Upper lobe of left lung (tissue), 4 donors: ENCODE measurements around the gene GID8.
A peak's percentile ranks its signal among the peaks of the same experiment; 100 is the strongest.

Experiments used
- POLR2A ChIP-seq, 4 donors: fragments of 450-650 bp; IDR thresholded peaks; one replicate each; pipeline ENCODE4 v1.5.1; 2016 to 2017; ENCODE audit warnings: antibody characterized with exemption in 4 of 4, mild to moderate bottlenecking in 2 of 4
- TF ChIP-seq, protein P1 (sequence below), 6 experiments: fragments of 450-650 bp in 4 of 6; fragments of 200-600 bp in 2 of 6; sonication (generic) in 2 of 6; IDR thresholded peaks; one replicate each; pipeline ENCODE4 v1.5.1; 2016 to 2019; ENCODE audit warnings: antibody characterized with exemption in 6 of 6

DNA sequence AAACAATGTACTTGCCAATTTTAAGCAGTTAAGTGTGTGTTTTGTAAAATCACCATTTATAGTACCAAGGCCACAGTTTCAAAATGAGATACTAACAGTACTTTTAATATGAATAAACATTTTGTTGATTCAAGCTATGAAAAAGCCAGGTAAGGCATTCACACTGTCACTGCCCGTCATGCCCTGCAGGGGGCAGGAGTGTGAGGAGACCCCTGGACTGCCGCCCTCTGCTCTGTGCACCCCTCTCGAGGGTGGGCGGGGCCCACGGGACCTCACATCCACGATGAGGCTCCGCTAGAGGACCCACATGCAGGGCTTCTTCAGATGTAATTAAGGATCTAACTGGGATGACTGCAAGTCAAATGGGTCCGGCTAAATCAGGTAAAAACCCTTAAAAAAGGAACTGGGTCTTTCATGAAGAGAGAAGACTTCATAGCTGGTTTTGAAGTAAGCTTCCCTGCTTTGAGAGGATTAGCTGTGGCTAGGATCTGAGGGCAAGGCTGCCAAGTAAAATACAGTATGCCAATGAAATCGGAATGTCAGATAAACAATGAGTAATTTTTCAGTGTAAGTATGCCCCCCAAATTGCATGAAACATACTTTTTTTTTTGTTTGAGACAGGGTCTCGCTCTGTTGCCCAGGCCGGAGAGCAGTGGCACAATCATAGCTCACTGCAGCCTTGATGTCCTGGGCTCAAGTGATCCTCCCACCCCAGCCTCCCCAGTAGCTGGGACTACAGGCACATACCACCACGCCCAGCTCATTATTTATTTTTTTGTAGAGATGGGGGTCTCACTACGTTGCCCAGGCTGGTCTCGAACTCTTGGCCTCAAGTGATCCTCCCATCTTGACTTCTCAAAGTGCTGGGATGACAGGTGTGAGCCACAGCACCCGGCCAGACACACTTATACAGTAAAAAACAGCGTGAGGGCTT, 30.3 kb upstream of the GID8 start:
- TF ChIP-seq POLR2A (IDR thresholded peaks at IDR 0.05) = no peak
- TF ChIP-seq, protein P1, sequence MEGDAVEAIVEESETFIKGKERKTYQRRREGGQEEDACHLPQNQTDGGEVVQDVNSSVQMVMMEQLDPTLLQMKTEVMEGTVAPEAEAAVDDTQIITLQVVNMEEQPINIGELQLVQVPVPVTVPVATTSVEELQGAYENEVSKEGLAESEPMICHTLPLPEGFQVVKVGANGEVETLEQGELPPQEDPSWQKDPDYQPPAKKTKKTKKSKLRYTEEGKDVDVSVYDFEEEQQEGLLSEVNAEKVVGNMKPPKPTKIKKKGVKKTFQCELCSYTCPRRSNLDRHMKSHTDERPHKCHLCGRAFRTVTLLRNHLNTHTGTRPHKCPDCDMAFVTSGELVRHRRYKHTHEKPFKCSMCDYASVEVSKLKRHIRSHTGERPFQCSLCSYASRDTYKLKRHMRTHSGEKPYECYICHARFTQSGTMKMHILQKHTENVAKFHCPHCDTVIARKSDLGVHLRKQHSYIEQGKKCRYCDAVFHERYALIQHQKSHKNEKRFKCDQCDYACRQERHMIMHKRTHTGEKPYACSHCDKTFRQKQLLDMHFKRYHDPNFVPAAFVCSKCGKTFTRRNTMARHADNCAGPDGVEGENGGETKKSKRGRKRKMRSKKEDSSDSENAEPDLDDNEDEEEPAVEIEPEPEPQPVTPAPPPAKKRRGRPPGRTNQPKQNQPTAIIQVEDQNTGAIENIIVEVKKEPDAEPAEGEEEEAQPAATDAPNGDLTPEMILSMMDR (IDR thresholded peaks at IDR 0.05) = peak in 4 of 6 experiments; percentile 13 to 41 (median 29)
